CD4-positive, alpha-beta T cell treated with Interleukin-17A for 1 hour (primary cell): ENCODE measurements around the gene ANKRD62.
"Not testable (repeated sequence)": the region's sequence is repeated elsewhere in the genome, so short reads cannot be mapped to it uniquely, and the experiment has no call there.

Experiments
- DNase-seq: peaks from one replicate; pipeline ENCODE4 v3.0.0-alpha.2; 2020

The ANKRD62 gene

GRCh38 chr18:12066910-12067511 is 26.6 kb upstream of the ANKRD62 start:
- DNase-seq, result no peak

GRCh38 chr18:12067671-12068070 is 26.0 kb upstream of the ANKRD62 start:
- no peak for DNase-seq

- not testable (repeated sequence) for DNase-seq
Measured at GRCh38 chr18:12068316-12068949, 25.2 kb upstream of the ANKRD62 start.

GRCh38 chr18:12068950-12069320 is 24.7 kb upstream of the ANKRD62 start:
- DNase-seq, result no peak

- DNase-seq, result not testable (repeated sequence)
Measured at GRCh38 chr18:12071066-12071465, 22.6 kb upstream of the ANKRD62 start.

GRCh38 chr18:12072996-12073395 is 20.6 kb upstream of the ANKRD62 start:
- no peak for DNase-seq

GRCh38 chr18:12074736-12075135 is 18.9 kb upstream of the ANKRD62 start:
- DNase-seq, result no peak

GRCh38 chr18:12076424-12077140 is 17.1 kb upstream of the ANKRD62 start:
- no peak for DNase-seq

- not testable (repeated sequence) for DNase-seq
Measured at GRCh38 chr18:12077994-12078393, 15.6 kb upstream of the ANKRD62 start.

- DNase-seq, result no peak
Measured at GRCh38 chr18:12079491-12080237, 14.0 kb upstream of the ANKRD62 start.

- no peak for DNase-seq
Measured at GRCh38 chr18:12085136-12085535, 8.5 kb upstream of the ANKRD62 start.

GRCh38 chr18:12085786-12086185 is 7.9 kb upstream of the ANKRD62 start:
- no peak for DNase-seq

GRCh38 chr18:12086249-12086648 is 7.4 kb upstream of the ANKRD62 start:
- no peak for DNase-seq

- no peak for DNase-seq
Measured at GRCh38 chr18:12086677-12087470, 6.8 kb upstream of the ANKRD62 start.

- DNase-seq, result no peak
Measured at GRCh38 chr18:12087471-12088025, 6.1 kb upstream of the ANKRD62 start.

GRCh38 chr18:12088096-12088495 is 5.5 kb upstream of the ANKRD62 start:
- no peak for DNase-seq

- no peak for DNase-seq
Measured at GRCh38 chr18:12088731-12089375, 4.8 kb upstream of the ANKRD62 start.

- DNase-seq, result no peak
Measured at GRCh38 chr18:12091538-12092141, 2.0 kb upstream of the ANKRD62 start.

- no peak for DNase-seq
Measured at GRCh38 chr18:12092398-12093229, 1.0 kb upstream of the ANKRD62 start.

GRCh38 chr18:12098374-12098773 is 4.7 kb downstream of the ANKRD62 start:
- no peak for DNase-seq
